PC-3 (cell line): ENCODE measurements around the gene ZBTB48. TPM values are rescaled to one million over a fixed set of nuclear protein-coding genes. Genes with fewer than 3 reads are reported as not detected.
"Not testable (repeated sequence)": the region's sequence is repeated elsewhere in the genome, so short reads cannot be mapped to it uniquely, and the experiment has no call there.

Experiments used
- ATAC-seq: fragments of 200-7000 bp; cut with Tn5 transposase; 2 replicates; pipeline ENCODE4 v1.9.1; 2020; ENCODE audit warnings: mild to moderate bottlenecking, moderate library complexity
- BruUV-seq: library from RNA; stranded (reverse); fragments of 400-500 nt; replicated peaks from 2 replicates; lab custom pipeline; 2021; lab: Mats Ljungman, UMichigan
- CTCF ChIA-PET: fragments of 300-600 bp; sonication (Branson Sonifier 250); formaldehyde crosslinking; loops from one replicate; lab custom pipeline; 2022; ENCODE audit warnings: antibody characterized with exemption; lab: Charles Lee
- POLR2A ChIA-PET: fragments of 300-600 bp; sonication (Branson Sonifier 250); formaldehyde crosslinking; loops from one replicate; lab custom pipeline; 2022; ENCODE audit warnings: antibody characterized with exemption; ENCODE audit not compliant: unreplicated experiment; lab: Charles Lee
- DNase-seq: peaks from one replicate; pipeline ENCODE4 v3.0.0-alpha.2; 2015
- H2AFZ ChIP-seq: fragments of 300-600 bp; sonication (generic); 2 replicates; pipeline ENCODE4 v1.6.0; 2016; ENCODE audit warnings: antibody characterized with exemption, low read length
- H3F3A ChIP-seq: fragments of 300-600 bp; sonication (generic); one replicate; pipeline ENCODE4 v1.6.0; 2017; ENCODE audit warnings: antibody characterized with exemption, low read length, control low read depth, mild to moderate bottlenecking; ENCODE audit not compliant: unreplicated experiment
- H3K27ac ChIP-seq: fragments of 300-600 bp; sonication (generic); 2 replicates; pipeline ENCODE4 v1.5.1; 2016; ENCODE audit warnings: mild to moderate bottlenecking, low read length
- H3K27me3 ChIP-seq: fragments of 300-600 bp; sonication (generic); 2 replicates; pipeline ENCODE4 v1.6.1; 2016; ENCODE audit warnings: low read length, mixed read lengths
- H3K36me3 ChIP-seq: fragments of 300-600 bp; sonication (generic); 2 replicates; pipeline ENCODE4 v1.6.1; 2016; ENCODE audit warnings: low read depth, mixed run types, low read length, mixed read lengths
- H3K4me1 ChIP-seq: fragments of 300-600 bp; sonication (generic); 2 replicates; pipeline ENCODE4 v1.5.1; 2016; ENCODE audit warnings: low read length; ENCODE audit not compliant: insufficient read depth
- H3K4me2 ChIP-seq: fragments of 300-600 bp; sonication (generic); 2 replicates; pipeline ENCODE4 v1.6.0; 2016; ENCODE audit warnings: low read length
- H3K4me3 ChIP-seq: fragments of 300-600 bp; sonication (generic); 2 replicates; pipeline ENCODE4 v1.5.1; 2016; ENCODE audit warnings: mild to moderate bottlenecking, low read length, mixed read lengths
- H3K79me2 ChIP-seq: fragments of 300-600 bp; sonication (generic); 2 replicates; pipeline ENCODE4 v1.6.1; 2017; ENCODE audit warnings: low read length, mixed read lengths
- H3K9ac ChIP-seq: fragments of 300-600 bp; sonication (generic); 2 replicates; pipeline ENCODE4 v1.6.0; 2016; ENCODE audit warnings: mild to moderate bottlenecking, low read length
- H3K9me2 ChIP-seq: fragments of 300-600 bp; sonication (generic); replicated peaks from 2 replicates; pipeline ENCODE4 v1.6.1; 2016; ENCODE audit warnings: mixed run types, low read length, mixed read lengths
- H3K9me3 ChIP-seq: fragments of 300-600 bp; sonication (generic); 2 replicates; pipeline ENCODE4 v1.6.1; 2016; ENCODE audit warnings: low read length, mixed read lengths
- H4K20me1 ChIP-seq: fragments of 300-600 bp; sonication (generic); 2 replicates; pipeline ENCODE4 v1.6.1; 2016; ENCODE audit warnings: low read length, mixed read lengths
- EZH2 ChIP-seq: fragments of 300-600 bp; sonication (generic); IDR thresholded peaks from one replicate; pipeline ENCODE4 v1.6.1; 2017; ENCODE audit warnings: antibody characterized with exemption, mild to moderate bottlenecking, low read length; ENCODE audit not compliant: unreplicated experiment
- EZH2phosphoT487 ChIP-seq: fragments of 300-600 bp; sonication (generic); IDR thresholded peaks from 2 replicates; pipeline ENCODE4 v1.6.1; 2018; ENCODE audit warnings: mild to moderate bottlenecking, antibody characterized with exemption, low read length, borderline replicate concordance
- intact Hi-C: fragments of 100-400 bp; cut with micrococcal nuclease; formaldehyde crosslinking; loops from 2 replicates; pipeline ENCODE4 v1.9.0; 2023
- total RNA-seq: library from RNA; depleted of rRNA; stranded (reverse); fragments of >200 nt; gene quantifications from 2 replicates; pipeline ENCODE4 v1.2.3, GENCODE V29; 2014
- TF ChIP-seq, protein P1 (sequence below): fragments of 300-600 bp; sonication (generic); conservative IDR thresholded peaks from 2 replicates; pipeline ENCODE4 v1.5.1; 2017; ENCODE audit warnings: antibody characterized with exemption, low read depth, mild to moderate bottlenecking, low read length

Gene ZBTB48
- total RNA-seq, 1 experiment from 2014 or later, result 47.2 TPM

DNA sequence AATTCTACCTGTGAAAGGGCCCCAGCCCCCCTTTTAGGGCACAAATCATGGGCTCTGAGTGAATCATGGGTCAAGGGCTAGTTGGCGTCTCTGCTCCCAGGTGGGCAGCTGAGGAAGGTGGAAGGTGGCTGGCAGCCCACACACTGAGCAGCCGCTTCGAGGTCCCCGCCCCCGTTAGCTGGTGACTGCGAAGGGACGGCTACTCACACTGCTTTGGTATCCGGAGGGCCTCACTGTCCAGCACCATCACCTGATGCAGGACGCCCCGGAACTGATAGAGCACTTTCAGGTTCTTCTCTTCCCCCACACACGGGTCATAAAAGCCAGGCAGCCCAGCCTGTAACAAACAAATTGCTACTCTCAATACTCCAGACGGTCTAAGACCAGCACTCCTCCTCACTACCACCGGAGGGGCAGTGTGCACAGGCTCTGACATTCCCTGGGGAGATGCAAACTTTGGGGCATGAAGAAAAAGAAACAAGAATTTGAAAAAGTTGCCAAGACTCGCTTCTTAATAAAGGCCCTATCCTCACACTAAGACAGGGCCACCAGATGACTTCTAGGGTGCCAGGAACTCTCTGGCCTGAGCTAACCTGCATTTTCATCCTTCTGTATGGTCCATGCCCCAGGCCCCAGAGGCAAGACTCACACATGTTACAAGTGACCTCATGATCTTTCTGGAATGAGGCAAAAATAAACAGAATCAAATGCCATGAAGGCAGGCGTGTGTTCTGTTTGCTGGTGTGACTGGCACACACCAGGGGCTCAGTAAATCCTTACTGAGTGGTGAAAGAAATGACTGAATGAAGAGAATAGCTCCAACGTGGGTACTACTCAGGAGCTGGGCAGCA, 56.3 kb downstream of the ZBTB48 start:
- Histone ChIP-seq H4K20me1 (no peaks in the 10 kb centered on the region), H3K4me1 (no peaks in the 10 kb centered on the region), H3K27ac (no peak overlapping the region), H3K9me2 (no peaks in the 10 kb centered on the region), H3K79me2 (no peaks in the 10 kb centered on the region), H3K4me3 (no peak overlapping the region), H3K9ac (no peak overlapping the region), H3K9me3 (no peaks in the 10 kb centered on the region), H3F3A (peaks cover 7% of the 10 kb centered on the region), H3K36me3 (peaks cover 69% of the 10 kb centered on the region), H3K27me3 (no peaks in the 10 kb centered on the region), H3K4me2 (no peak overlapping the region), H2AFZ (no peak overlapping the region)
- no TSS peak for BruUV-seq
- ChIA-PET CTCF (no interaction called here), POLR2A (no interaction called here)
- TF ChIP-seq EZH2phosphoT487, result no peak
- TF ChIP-seq, protein P1, sequence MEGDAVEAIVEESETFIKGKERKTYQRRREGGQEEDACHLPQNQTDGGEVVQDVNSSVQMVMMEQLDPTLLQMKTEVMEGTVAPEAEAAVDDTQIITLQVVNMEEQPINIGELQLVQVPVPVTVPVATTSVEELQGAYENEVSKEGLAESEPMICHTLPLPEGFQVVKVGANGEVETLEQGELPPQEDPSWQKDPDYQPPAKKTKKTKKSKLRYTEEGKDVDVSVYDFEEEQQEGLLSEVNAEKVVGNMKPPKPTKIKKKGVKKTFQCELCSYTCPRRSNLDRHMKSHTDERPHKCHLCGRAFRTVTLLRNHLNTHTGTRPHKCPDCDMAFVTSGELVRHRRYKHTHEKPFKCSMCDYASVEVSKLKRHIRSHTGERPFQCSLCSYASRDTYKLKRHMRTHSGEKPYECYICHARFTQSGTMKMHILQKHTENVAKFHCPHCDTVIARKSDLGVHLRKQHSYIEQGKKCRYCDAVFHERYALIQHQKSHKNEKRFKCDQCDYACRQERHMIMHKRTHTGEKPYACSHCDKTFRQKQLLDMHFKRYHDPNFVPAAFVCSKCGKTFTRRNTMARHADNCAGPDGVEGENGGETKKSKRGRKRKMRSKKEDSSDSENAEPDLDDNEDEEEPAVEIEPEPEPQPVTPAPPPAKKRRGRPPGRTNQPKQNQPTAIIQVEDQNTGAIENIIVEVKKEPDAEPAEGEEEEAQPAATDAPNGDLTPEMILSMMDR, result no peak
- no peak for DNase-seq
- ATAC-seq, result no peak
- intact Hi-C loops, result no loop called here

DNA sequence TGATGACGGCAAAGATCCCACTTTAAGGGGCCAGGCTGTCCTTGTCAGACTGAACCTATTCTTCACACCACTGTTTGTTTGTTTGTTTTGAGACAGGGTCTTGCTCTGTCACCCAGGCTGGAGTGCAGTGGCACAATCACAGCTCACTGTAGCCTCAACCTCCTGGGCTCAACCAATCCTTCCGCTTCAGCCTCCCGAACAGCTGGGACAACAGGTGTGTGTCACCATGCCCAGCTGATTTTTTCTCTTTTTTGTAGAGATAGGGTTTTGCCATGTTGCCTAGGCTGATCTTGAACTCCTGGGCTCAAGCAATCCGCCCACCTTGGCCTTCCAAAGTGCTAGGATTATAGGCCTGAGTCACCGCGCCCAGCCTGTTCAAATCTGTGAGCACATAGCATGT, 57.0 kb downstream of the ZBTB48 start:
- H3K9ac ChIP-seq, H3K79me2 ChIP-seq, POLR2A ChIA-PET, H2AFZ ChIP-seq, H3K9me2 ChIP-seq, H3K9me3 ChIP-seq, CTCF ChIA-PET, H3K27ac ChIP-seq, intact Hi-C loops, H3K4me2 ChIP-seq, H3F3A ChIP-seq, BruUV-seq, H4K20me1 ChIP-seq, H3K4me1 ChIP-seq, H3K4me3 ChIP-seq, DNase-seq, H3K27me3 ChIP-seq, ATAC-seq: not testable (repeated sequence)
- peaks cover 73% of the 10 kb centered on the region for H3K36me3 ChIP-seq

DNA sequence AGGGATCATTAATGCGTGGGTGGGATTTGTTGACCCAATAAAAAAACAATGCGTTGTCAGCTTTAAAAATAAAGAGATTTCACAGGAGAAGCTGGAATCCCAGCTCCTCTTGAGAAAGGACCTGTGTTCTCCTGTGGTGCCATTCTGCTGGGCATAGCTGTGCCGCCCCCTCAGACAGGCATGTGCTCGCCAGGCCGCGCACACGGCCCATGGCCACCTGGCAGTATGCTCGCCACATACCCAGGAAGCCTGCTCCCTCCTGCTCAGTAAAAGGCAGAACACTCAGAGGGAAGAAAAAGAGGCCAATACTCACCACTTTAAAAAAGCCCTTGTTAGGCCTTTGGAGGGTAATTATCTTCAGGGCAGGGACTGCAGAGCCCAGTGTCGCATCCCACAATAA, 58.0 kb downstream of the ZBTB48 start:
- no peak for DNase-seq
- no peaks in the 10 kb centered on the region for H3K79me2 ChIP-seq
- ATAC-seq, result no peak
- no peaks in the 10 kb centered on the region for H3K9me2 ChIP-seq
- H3K4me3 ChIP-seq, result no peak overlapping the region
- peaks cover 7% of the 10 kb centered on the region for H3F3A ChIP-seq
- BruUV-seq, result no TSS peak
- POLR2A ChIA-PET, result no interaction called here
- CTCF ChIA-PET, result no interaction called here
- no peak overlapping the region for H2AFZ ChIP-seq
- H3K9me3 ChIP-seq, result no peaks in the 10 kb centered on the region
- TF ChIP-seq EZH2phosphoT487 (no peak), EZH2 (no peak)
- TF ChIP-seq, protein P1, result no peak
- H3K4me2 ChIP-seq, result no peak overlapping the region
- H4K20me1 ChIP-seq, result no peaks in the 10 kb centered on the region
- intact Hi-C loops, result no loop called here
- no peak overlapping the region for H3K27ac ChIP-seq
- no peaks in the 10 kb centered on the region for H3K27me3 ChIP-seq
- no peaks in the 10 kb centered on the region for H3K4me1 ChIP-seq
- peaks cover 75% of the 10 kb centered on the region for H3K36me3 ChIP-seq
- no peak overlapping the region for H3K9ac ChIP-seq
